Activated CD4-positive, alpha-beta T cell treated with anti-CD3 and anti-CD28 coated beads, Interleukin-2, amount 50 U/mL, for 24 hours (primary cell): ENCODE measurements around the gene CKS1B.
A peak's percentile ranks its signal among the peaks of the same experiment; 100 is the strongest.
"Not testable (repeated sequence)": the region's sequence is repeated elsewhere in the genome, so short reads cannot be mapped to it uniquely, and the experiment has no call there.

Experiments used
- DNase-seq, 2 donors: peaks; one replicate each; pipeline ENCODE4 v3.0.0-alpha.2; 2020; ENCODE audit warnings: low read depth in 1 of 2, low spot score in 1 of 2

CKS1B gene

GRCh38 chr1:154983776-154984466 is 9.4 kb downstream of the CKS1B start:
- no peak for DNase-seq

GRCh38 chr1:154986736-154987135 is 12.3 kb downstream of the CKS1B start:
- not testable (repeated sequence) for DNase-seq

GRCh38 chr1:154987326-154987725 is 12.8 kb downstream of the CKS1B start:
- DNase-seq, result no peak

- no peak for DNase-seq
Observed at GRCh38 chr1:154988058-154988954, 13.8 kb downstream of the CKS1B start.

GRCh38 chr1:154989195-154989860 is 14.8 kb downstream of the CKS1B start:
- DNase-seq, result no peak

GRCh38 chr1:154990276-154990675 is 15.8 kb downstream of the CKS1B start:
- DNase-seq, result no peak

GRCh38 chr1:154992721-154993571 is 18.5 kb downstream of the CKS1B start:
- no peak for DNase-seq

GRCh38 chr1:154993572-154994268 is 19.2 kb downstream of the CKS1B start, which contains the start of gene LENEP:
Gene LENEP (plus strand): TSS chr1:154993586. CDS start chr1:154993608, 22 bp downstream.
- DNase-seq, result no peak

GRCh38 chr1:154994269-154994587 is 19.7 kb downstream of the CKS1B start:
- no peak for DNase-seq

GRCh38 chr1:154994591-154994990 is 20.1 kb downstream of the CKS1B start:
- DNase-seq, result no peak

GRCh38 chr1:154995301-154995983 is 21.0 kb downstream of the CKS1B start:
- not testable (repeated sequence) for DNase-seq

- DNase-seq, result no peak
Observed at GRCh38 chr1:154996966-154997701, 22.7 kb downstream of the CKS1B start.

- DNase-seq, result no peak
Observed at GRCh38 chr1:154998201-154998780, 23.8 kb downstream of the CKS1B start.

GRCh38 chr1:154998818-154999570 is 24.5 kb downstream of the CKS1B start:
- peak; percentile 61 to 74 for DNase-seq

GRCh38 chr1:154999571-155000410 is 25.3 kb downstream of the CKS1B start:
- DNase-seq, result peak in 1 of 2 donors; percentile 49

- no peak for DNase-seq
Observed at GRCh38 chr1:155000411-155000725, 25.9 kb downstream of the CKS1B start.
